HepG2 (cell line): ENCODE results near the gene TFEB. TPM values are rescaled to one million over a fixed set of nuclear protein-coding genes. Genes with fewer than 3 reads are reported as not detected.

Source experiments
- BRCA1 ChIP-seq: sonication (generic); formaldehyde crosslinking; IDR thresholded peaks from 2 replicates; pipeline ENCODE4 v1.4.0; 2020; ENCODE audit warnings: missing genetic modification reagents
- CERS6 ChIP-seq: sonication (generic); formaldehyde crosslinking; IDR thresholded peaks from 2 replicates; pipeline ENCODE4 v1.5.0; 2020; ENCODE audit warnings: missing genetic modification reagents
- CREB1 ChIP-seq, 2 experiments: fragments of 450-650 bp in 1 of 2; IDR thresholded peaks; 2 replicates each; pipeline ENCODE4 v1.6.1; 2016 to 2017; ENCODE audit warnings: control low read depth in 1 of 2, mild to moderate bottlenecking in 1 of 2, missing compliant biosample characterization in 1 of 2, missing genetic modification characterization in 1 of 2
- HOXD1 ChIP-seq: sonication (generic); formaldehyde crosslinking; IDR thresholded peaks from 2 replicates; pipeline ENCODE4 v1.5.0; 2020; ENCODE audit warnings: missing genetic modification reagents
- KLF16 ChIP-seq, 2 experiments: sonication (generic) in 1 of 2; formaldehyde crosslinking in 1 of 2; IDR thresholded peaks; 2 replicates each; pipeline versions ENCODE4 v1.6.1 to v1.8.0; 2016 to 2023; ENCODE audit warnings: missing genetic modification reagents in 2 of 2, missing compliant biosample characterization in 1 of 2
- STAG1 ChIP-seq: sonication (generic); formaldehyde crosslinking; IDR thresholded peaks from 2 replicates; pipeline ENCODE4 v1.4.0; 2020; ENCODE audit warnings: missing genetic modification reagents
- ZBTB40 ChIP-seq, 2 experiments: fragments of 450-650 bp in 1 of 2; sonication (generic) in 1 of 2; formaldehyde crosslinking in 1 of 2; IDR thresholded peaks; 2 replicates each; pipeline versions ENCODE4 v1.6.1 to v1.8.0; 2016 to 2022; ENCODE audit warnings: antibody characterized with exemption in 1 of 2, mild to moderate bottlenecking in 1 of 2, missing genetic modification reagents in 1 of 2
- ZBTB7B ChIP-seq: sonication (generic); formaldehyde crosslinking; IDR thresholded peaks from 2 replicates; pipeline ENCODE4 v1.4.0; 2020; ENCODE audit warnings: missing genetic modification reagents
- ZFAT ChIP-seq: sonication (generic); formaldehyde crosslinking; conservative IDR thresholded peaks from 2 replicates; pipeline ENCODE4 v1.8.1; 2023; ENCODE audit warnings: missing genetic modification reagents, inconsistent platforms
- ZIK1 ChIP-seq: sonication (generic); formaldehyde crosslinking; IDR thresholded peaks from 2 replicates; pipeline ENCODE4 v1.5.0; 2020; ENCODE audit warnings: mild to moderate bottlenecking, low read depth, missing genetic modification reagents, borderline replicate concordance
- ZNF260 ChIP-seq: sonication (generic); formaldehyde crosslinking; IDR thresholded peaks from 2 replicates; pipeline ENCODE4 v1.4.0; 2020; ENCODE audit warnings: missing genetic modification reagents, low read depth, mild to moderate bottlenecking, borderline replicate concordance
- ZNF362 ChIP-seq: sonication (generic); formaldehyde crosslinking; IDR thresholded peaks from 2 replicates; pipeline ENCODE4 v1.4.0; 2020; ENCODE audit warnings: missing genetic modification reagents, mild to moderate bottlenecking, borderline replicate concordance
- ZNF510 ChIP-seq: sonication (generic); formaldehyde crosslinking; IDR thresholded peaks from 2 replicates; pipeline ENCODE4 v1.4.0; 2020; ENCODE audit warnings: low read depth, mild to moderate bottlenecking, missing genetic modification reagents
- polyA plus RNA-seq, 8 experiments: library from polyadenylated mRNA; depleted of rRNA in 3 of 8; stranded (reverse) in 7 of 8; unstranded in 1 of 8; fragments of >200 nt; fragmentation: Illumina TruSeq in 4 of 8; extraction: Trizol in 4 of 8; gene quantifications; 2 replicates each; pipeline versions ENCODE4 v1.2.1 to v1.2.3, GENCODE V29; 2011 to 2016; ENCODE audit warnings: low read depth in 4 of 8, missing spikeins in 1 of 8, mixed read lengths in 1 of 8; ENCODE audit not compliant: insufficient read depth in 1 of 8
- total RNA-seq, 5 experiments: library from RNA; depleted of rRNA; stranded (reverse); fragments of >200 nt; fragmentation: Illumina TruSeq; extraction: Trizol; gene quantifications; 2 replicates each; pipeline ENCODE4 v1.2.3, GENCODE V29; 2016; ENCODE audit warnings: low read depth in 1 of 5
- TF ChIP-seq, protein P1 (sequence below): sonication (generic); formaldehyde crosslinking; IDR thresholded peaks from 2 replicates; pipeline ENCODE4 v1.5.1; 2020; ENCODE audit warnings: mild to moderate bottlenecking, moderate library complexity, missing genetic modification reagents

TFEB gene
- total and polyA plus RNA-seq, 2 of the 13 experiments (the other 11 are each of a cell fraction or from before 2014, with no cell fraction given), result 13.3 to 18.7 TPM

DNA sequence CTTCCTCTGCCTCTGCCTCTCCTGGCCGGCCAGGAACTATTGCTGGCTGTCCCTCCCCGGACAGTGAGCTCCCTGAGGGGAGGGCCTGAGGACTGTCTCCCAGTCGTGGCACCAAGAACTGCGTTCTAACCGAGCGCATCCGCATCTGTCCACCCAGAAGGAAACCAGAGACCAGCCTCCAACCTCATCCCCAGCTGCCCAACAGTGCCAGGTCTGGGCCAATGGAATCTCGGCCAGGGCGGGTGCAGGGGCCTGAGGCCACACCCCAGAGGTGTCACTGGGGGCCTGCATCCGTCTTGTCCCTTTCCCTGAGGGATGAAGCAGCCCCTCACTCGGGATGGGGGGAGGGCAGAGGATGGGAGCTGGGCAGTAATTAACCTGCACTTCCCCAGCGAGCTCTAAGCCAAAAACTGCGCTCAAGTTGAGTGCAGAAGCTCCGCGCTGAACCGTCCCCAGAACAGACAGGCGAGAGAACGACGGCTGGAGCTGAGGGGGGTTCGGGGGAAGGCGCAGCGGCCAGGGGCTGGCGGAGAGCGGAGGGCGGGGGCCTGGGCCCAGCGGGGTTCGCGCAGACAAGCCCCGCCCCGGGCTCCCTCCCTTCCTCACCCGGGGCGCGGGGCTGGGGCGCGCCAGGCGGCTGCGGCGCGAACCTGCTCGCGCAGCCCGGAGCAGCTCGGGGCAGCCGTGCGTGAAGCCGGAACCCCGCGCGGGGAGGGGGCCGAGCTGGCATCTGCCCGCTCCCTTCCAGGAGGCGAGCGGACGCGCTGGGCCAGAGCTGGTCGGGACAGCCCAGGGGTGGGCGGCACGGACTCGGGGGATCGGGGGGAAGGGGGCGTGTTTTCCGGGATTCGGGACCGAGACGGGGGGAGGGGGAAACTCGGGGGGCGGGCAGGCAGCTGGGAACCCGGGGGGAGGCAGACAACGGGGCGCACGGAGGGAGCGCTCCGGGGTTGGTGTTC, 1.4 kb downstream of the TFEB start (continued):
- TF ChIP-seq ZBTB7B (CRISPR knock-in tag), result peak; percentile 47; the same call in 1 of the 2 replicates
- no peak for TF ChIP-seq CREB1 (IDR thresholded peaks at IDR 0.05)
- TF ChIP-seq CREB1 (CRISPR knock-in tag; IDR thresholded peaks at IDR 0.05), result no peak
- 0 out of 2 replicates have a peak, but pooled peaks have one; percentile 41 for TF ChIP-seq ZNF510 (CRISPR knock-in tag)
- TF ChIP-seq ZIK1 (CRISPR knock-in tag), result no peak; the same call in 1 of the 2 replicates
- no peak for TF ChIP-seq CERS6
- TF ChIP-seq ZNF260 (CRISPR knock-in tag), result no peak
- TF ChIP-seq ZFAT (CRISPR knock-in tag), result no peak
- no peak for TF ChIP-seq BRCA1
- TF ChIP-seq ZNF362 (CRISPR knock-in tag), result no peak
- TF ChIP-seq ZBTB40 (IDR thresholded peaks at IDR 0.05), result no peak
- peak; percentile 66; the same call in 1 of the 2 replicates for TF ChIP-seq ZBTB40 (CRISPR knock-in tag; IDR thresholded peaks at IDR 0.05)
- TF ChIP-seq HOXD1 (CRISPR knock-in tag), result peak; percentile 64; the same call in 1 of the 2 replicates
- TF ChIP-seq STAG1 (CRISPR knock-in tag), result 0 out of 2 replicates have a peak, but pooled peaks have one; percentile 3
- TF ChIP-seq KLF16 (CRISPR knock-in tag; IDR thresholded peaks at IDR 0.05), result no peak; a peak in 1 of 4 replicates
- TF ChIP-seq, protein P1, sequence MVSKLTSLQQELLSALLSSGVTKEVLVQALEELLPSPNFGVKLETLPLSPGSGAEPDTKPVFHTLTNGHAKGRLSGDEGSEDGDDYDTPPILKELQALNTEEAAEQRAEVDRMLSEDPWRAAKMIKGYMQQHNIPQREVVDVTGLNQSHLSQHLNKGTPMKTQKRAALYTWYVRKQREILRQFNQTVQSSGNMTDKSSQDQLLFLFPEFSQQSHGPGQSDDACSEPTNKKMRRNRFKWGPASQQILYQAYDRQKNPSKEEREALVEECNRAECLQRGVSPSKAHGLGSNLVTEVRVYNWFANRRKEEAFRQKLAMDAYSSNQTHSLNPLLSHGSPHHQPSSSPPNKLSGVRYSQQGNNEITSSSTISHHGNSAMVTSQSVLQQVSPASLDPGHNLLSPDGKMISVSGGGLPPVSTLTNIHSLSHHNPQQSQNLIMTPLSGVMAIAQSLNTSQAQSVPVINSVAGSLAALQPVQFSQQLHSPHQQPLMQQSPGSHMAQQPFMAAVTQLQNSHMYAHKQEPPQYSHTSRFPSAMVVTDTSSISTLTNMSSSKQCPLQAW (CRISPR knock-in tag), result peak; percentile 48; the same call in 1 of the 2 replicates
